Neutrophil (primary cell): Measurements from ENCODE around the gene C15orf40.

Source experiments
- H3K27ac ChIP-seq: fragments of 200-600 bp; sonication (generic); 2 replicates; pipeline ENCODE4 v1.5.1; 2016; ENCODE audit warnings: mild to moderate bottlenecking, moderate library complexity
- H3K27me3 ChIP-seq: fragments of 200-600 bp; sonication (generic); 2 replicates; pipeline ENCODE4 v1.6.0; 2016; ENCODE audit warnings: mild to moderate bottlenecking
- H3K36me3 ChIP-seq: fragments of 200-600 bp; sonication (generic); 2 replicates; pipeline ENCODE4 v1.5.1; 2017
- H3K4me1 ChIP-seq, 2 experiments: fragments of 200-600 bp in 1 of 2; sonication (generic) in 1 of 2; 1 replicate in 1 of 2; 2 replicates in 1 of 2; pipeline versions ENCODE4 v1.5.1 to v1.6.1; 2013 to 2016; ENCODE audit warnings: low read depth in 1 of 2, low read length in 1 of 2, mild to moderate bottlenecking in 1 of 2, moderate library complexity in 1 of 2; ENCODE audit not compliant: control insufficient read depth in 1 of 2, insufficient read depth in 1 of 2
- H3K4me3 ChIP-seq, 2 experiments: fragments of 200-600 bp in 1 of 2; sonication (generic) in 1 of 2; 1 replicate in 1 of 2; 2 replicates in 1 of 2; pipeline ENCODE4 v1.5.1; 2013 to 2016; ENCODE audit warnings: low read depth in 1 of 2, low read length in 1 of 2, mild to moderate bottlenecking in 1 of 2, moderate library complexity in 1 of 2
- H3K9me3 ChIP-seq: fragments of 200-600 bp; sonication (generic); 2 replicates; pipeline ENCODE4 v1.5.1; 2016
- TF ChIP-seq, protein P1 (sequence below): fragments of 200-600 bp; sonication (generic); IDR thresholded peaks from 2 replicates; pipeline ENCODE4 v1.5.1; 2016; ENCODE audit warnings: antibody characterized with exemption

Gene C15orf40

GRCh38 chr15:82964890-82965289 lies 46.5 kb downstream of the C15orf40 start:
- no peaks in the 10 kb centered on the region for H3K9me3 ChIP-seq
- no peak overlapping the region for H3K27ac ChIP-seq
- H3K4me3 ChIP-seq = no peak overlapping the region
- no peaks in the 10 kb centered on the region for H3K36me3 ChIP-seq
- TF ChIP-seq, protein P1, sequence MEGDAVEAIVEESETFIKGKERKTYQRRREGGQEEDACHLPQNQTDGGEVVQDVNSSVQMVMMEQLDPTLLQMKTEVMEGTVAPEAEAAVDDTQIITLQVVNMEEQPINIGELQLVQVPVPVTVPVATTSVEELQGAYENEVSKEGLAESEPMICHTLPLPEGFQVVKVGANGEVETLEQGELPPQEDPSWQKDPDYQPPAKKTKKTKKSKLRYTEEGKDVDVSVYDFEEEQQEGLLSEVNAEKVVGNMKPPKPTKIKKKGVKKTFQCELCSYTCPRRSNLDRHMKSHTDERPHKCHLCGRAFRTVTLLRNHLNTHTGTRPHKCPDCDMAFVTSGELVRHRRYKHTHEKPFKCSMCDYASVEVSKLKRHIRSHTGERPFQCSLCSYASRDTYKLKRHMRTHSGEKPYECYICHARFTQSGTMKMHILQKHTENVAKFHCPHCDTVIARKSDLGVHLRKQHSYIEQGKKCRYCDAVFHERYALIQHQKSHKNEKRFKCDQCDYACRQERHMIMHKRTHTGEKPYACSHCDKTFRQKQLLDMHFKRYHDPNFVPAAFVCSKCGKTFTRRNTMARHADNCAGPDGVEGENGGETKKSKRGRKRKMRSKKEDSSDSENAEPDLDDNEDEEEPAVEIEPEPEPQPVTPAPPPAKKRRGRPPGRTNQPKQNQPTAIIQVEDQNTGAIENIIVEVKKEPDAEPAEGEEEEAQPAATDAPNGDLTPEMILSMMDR = no peak
- H3K4me1 ChIP-seq = peaks cover 7% of the 10 kb centered on the region in 2 experiments
- no peaks in the 10 kb centered on the region for H3K27me3 ChIP-seq

DNA sequence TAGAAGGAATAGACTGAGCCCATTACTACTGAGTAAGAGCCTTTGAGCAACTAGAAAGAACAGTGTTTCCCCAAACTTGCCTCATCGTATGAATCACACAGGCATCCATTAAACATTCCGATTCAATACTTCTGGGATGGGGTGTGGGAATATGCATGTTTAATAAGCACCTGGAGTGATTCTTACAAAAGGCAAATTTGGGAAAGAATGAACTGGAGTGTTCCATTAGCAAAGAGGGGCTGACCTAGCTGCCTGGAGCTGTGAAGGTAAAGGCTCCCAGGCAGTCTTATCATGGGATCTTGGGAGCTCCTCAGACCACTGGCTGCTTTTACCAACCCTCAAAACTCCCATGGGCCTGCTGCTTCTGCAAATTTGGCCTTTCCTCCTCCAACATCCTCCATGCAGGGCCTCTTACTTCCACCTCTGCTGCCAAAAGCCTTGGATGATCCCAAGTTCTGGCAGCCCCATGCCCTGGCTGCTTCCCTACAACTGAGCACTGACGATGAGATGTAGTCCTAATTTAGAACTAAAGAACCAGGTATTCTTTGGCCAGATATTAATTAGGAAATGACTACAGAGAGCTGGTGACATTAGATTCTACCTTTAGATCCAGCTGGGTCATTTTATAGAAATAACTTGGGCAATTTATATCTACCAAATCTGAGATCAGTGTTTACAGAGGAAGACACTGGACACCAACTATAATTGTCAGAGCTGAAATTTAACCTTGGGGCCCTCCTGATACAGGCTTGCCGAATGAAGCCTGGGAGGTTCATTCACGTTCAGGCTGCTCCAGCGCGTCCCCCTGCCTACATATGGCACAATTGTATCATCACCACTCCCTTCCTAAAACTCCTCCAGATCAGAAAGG lies 47.7 kb downstream of the C15orf40 start:
- TF ChIP-seq, protein P1 = no peak
- Histone ChIP-seq H3K4me1 (peaks cover 7% of the 10 kb centered on the region in 2 experiments), H3K27me3 (no peaks in the 10 kb centered on the region), H3K27ac (no peak overlapping the region), H3K4me3 (no peak overlapping the region), H3K9me3 (no peaks in the 10 kb centered on the region), H3K36me3 (no peaks in the 10 kb centered on the region)

- H3K27ac ChIP-seq = no peak overlapping the region
- no peak overlapping the region for H3K4me3 ChIP-seq
- H3K27me3 ChIP-seq = no peaks in the 10 kb centered on the region
- H3K4me1 ChIP-seq = peaks cover 0 to 3% of the 10 kb centered on the region in 2 experiments
- no peaks in the 10 kb centered on the region for H3K9me3 ChIP-seq
- no peaks in the 10 kb centered on the region for H3K36me3 ChIP-seq
- TF ChIP-seq, protein P1 = no peak
These were observed 50.7 kb downstream of the C15orf40 start for GRCh38 chr15:82960766-82961165.

- TF ChIP-seq, protein P1 = no peak
- Histone ChIP-seq H3K36me3 (no peaks in the 10 kb centered on the region), H3K27ac (no peak overlapping the region), H3K4me1 (peaks cover 0 to 3% of the 10 kb centered on the region in 2 experiments), H3K4me3 (no peak overlapping the region), H3K27me3 (peaks cover 4% of the 10 kb centered on the region), H3K9me3 (no peaks in the 10 kb centered on the region)
These were observed 52.0 kb downstream of the C15orf40 start for GRCh38 chr15:82959423-82959822.

GRCh38 chr15:82958638-82959037 lies 52.8 kb downstream of the C15orf40 start:
- TF ChIP-seq, protein P1 = no peak
- no peak overlapping the region for H3K27ac ChIP-seq
- no peaks in the 10 kb centered on the region for H3K9me3 ChIP-seq
- H3K4me3 ChIP-seq = no peak overlapping the region
- peaks cover 12% of the 10 kb centered on the region for H3K27me3 ChIP-seq
- H3K4me1 ChIP-seq = peaks cover 0 to 3% of the 10 kb centered on the region in 2 experiments
- H3K36me3 ChIP-seq = no peaks in the 10 kb centered on the region
